ENCODE measurements around the gene BNIP5. TPM values are rescaled to one million over a fixed set of nuclear protein-coding genes. Genes with fewer than 3 reads are reported as not detected.

The BNIP5 gene
- total RNA-seq, 3 donors from 2014 or later = 8.1 to 17.4 (median 12.6) TPM

DNA sequence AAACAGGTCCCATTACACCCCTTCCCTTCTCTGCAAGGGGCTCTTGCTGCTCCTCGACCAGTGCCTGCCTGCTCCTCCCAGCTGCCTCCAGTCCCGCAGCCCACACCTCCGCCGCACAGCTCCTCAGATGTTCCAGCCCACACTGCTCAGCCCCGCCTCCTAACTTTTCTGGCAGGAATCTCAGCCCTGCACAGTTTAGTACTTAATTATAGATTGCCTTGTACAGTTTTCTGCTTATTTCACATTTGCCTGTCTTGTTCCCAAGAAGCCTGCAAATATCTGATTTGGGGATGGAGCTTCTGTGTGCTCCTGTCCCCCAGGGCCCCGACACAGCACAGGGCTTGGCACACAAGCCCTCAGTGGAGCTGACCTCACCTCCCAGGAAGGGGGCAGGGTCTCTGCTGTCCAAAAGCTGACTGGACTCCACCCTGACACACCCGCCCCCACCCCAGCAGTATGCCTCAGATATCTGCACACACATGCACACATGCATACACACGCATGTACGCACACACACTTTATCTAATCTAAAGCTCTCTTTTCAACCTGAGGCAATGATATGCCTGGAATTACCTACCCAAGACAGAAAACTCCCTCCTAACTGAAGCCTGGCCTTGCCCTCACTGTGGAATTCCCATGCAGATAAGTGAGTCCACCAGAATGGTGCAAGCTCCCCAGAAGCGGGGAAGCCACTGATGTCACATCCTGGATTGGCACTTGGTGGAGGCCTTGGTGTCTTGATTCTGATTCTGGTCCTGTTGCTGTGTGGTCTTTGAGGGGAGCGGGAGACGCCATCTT, 68.0 kb downstream of the BNIP5 start:
- no peaks in the 10 kb centered on the region for H3K36me3 ChIP-seq (ENCODE audit: low read depth)
- ATAC-seq = peak; percentile 53
- intact Hi-C loops (cut with DNase I, micrococcal nuclease) = no loop called here
- H3K9me3 ChIP-seq = peaks cover 3% of the 10 kb centered on the region
- TF ChIP-seq, protein P1, sequence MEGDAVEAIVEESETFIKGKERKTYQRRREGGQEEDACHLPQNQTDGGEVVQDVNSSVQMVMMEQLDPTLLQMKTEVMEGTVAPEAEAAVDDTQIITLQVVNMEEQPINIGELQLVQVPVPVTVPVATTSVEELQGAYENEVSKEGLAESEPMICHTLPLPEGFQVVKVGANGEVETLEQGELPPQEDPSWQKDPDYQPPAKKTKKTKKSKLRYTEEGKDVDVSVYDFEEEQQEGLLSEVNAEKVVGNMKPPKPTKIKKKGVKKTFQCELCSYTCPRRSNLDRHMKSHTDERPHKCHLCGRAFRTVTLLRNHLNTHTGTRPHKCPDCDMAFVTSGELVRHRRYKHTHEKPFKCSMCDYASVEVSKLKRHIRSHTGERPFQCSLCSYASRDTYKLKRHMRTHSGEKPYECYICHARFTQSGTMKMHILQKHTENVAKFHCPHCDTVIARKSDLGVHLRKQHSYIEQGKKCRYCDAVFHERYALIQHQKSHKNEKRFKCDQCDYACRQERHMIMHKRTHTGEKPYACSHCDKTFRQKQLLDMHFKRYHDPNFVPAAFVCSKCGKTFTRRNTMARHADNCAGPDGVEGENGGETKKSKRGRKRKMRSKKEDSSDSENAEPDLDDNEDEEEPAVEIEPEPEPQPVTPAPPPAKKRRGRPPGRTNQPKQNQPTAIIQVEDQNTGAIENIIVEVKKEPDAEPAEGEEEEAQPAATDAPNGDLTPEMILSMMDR (IDR thresholded peaks at IDR 0.05) = no peak
- peak in 1 of 3 donors; percentile 29 for DNase-seq
- no peaks in the 10 kb centered on the region for H3K4me1 ChIP-seq (ENCODE audit: low read depth)
- no peak overlapping the region for H3K4me3 ChIP-seq

DNA sequence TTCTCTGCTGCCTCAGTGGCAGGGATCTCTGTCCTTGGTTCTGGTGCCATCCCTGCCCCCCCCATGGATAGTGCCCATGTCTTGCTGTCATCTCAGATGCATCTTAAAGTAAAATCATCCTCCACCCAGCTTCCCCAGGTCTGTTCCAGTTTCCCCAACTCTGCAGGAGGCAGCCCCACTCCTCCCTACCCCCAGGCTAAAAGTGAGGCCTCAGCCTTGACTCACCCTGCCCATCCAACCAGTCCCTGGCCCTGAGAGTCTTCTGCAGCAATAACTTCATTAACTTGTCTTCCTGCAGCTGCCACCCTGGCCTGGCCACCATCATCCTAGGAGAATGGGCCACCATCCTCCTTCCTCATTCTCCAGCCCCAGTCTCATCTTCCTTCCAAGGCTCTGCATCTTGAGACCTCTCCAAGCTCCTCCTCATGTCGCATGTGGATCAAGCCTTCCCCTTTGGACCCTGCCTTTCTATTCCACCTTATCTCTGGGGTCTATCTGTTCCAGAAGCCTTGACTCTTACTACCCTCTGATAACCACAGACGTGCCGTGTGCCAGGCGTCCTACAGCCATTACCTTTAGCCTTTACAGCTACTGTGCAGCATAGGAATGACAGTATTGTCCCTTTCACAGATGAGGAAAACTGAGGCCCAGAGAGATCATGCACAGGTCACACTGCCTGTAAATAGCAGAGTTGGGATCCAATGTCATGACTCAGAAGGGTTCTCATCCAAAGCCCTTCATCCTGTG, 68.8 kb downstream of the BNIP5 start:
- DNase-seq (no peak), ATAC-seq (no peak)
- TF ChIP-seq, protein P1 (IDR thresholded peaks at IDR 0.05) = no peak
- Histone ChIP-seq H3K9me3 (peaks cover 3% of the 10 kb centered on the region), H3K4me3 (no peak overlapping the region), H3K36me3 (ENCODE audit: low read depth) (no peaks in the 10 kb centered on the region), H3K4me1 (ENCODE audit: low read depth) (no peaks in the 10 kb centered on the region)
- intact Hi-C loops (cut with DNase I, micrococcal nuclease) = no loop called here

DNA sequence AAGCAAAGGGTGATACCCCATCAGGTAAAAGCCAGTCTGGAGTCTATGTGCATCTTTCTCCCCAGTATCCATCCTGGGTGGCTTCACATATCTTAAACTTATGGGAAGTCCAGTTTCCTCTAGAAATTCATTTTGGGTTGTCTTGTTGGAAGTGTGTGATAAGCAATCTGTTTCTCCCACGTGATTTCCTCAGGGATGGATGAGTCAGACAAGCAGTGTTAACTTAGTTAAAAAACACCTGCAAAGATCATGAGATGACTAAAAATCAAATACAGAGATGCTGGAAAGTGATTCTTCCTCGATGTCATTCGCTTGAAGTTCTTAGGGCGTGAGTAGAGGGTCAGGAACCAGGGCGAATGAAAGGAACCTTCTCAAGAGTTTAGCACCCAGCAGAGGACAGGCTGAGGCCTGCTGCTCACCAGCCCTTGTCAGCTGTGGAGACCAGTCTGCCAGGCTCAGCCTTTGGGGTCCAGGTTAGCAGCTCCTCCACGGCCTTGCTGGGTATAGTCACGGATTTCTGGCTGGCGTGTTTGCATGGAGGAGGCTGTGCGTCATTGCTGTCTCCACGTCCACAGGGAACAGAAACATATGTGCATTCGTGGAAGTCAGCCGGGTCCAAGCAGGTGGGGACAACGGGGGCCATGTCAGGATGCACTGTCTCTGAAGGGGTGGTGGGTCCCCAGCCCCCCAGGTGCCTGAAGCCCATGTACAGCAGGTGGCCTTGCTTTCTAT, 69.6 kb downstream of the BNIP5 start:
- ATAC-seq = no peak

More for the DNA sequence above, 69.6 kb downstream of the BNIP5 start:
- intact Hi-C loops (cut with DNase I, micrococcal nuclease) = no loop called here
- H3K36me3 ChIP-seq (ENCODE audit: low read depth) = no peaks in the 10 kb centered on the region
- no peak overlapping the region for H3K4me3 ChIP-seq
- H3K4me1 ChIP-seq (ENCODE audit: low read depth) = no peaks in the 10 kb centered on the region
- no peak for DNase-seq
- peaks cover 3% of the 10 kb centered on the region for H3K9me3 ChIP-seq
- TF ChIP-seq, protein P1 (IDR thresholded peaks at IDR 0.05) = no peak

Other genes starting within 250 kb of the BNIP5 start
- gene MAPK13, start 206.4 kb downstream of the BNIP5 start, total RNA-seq = 100 to 1,000 TPM in 2 of 3 donors, 10 to 100 TPM in 1; 82.7 to 173 (median 157) TPM
- 10 to 100 TPM; 74.8 to 84.6 (median 75.9) TPM for gene BRPF3, start 140.1 kb downstream of the BNIP5 start, total RNA-seq
- gene PNPLA1, start 66.8 kb downstream of the BNIP5 start, total RNA-seq = under 1 TPM; 0.19 to 0.38 (median 0.27) TPM
- gene ETV7, start 50.8 kb upstream of the BNIP5 start, total RNA-seq = 1 to 10 TPM; 2.6 to 5.7 (median 2.8) TPM
- gene PXT1, start 106.0 kb upstream of the BNIP5 start, total RNA-seq = not detected
- 10 to 100 TPM; 24.4 to 40.5 (median 28.0) TPM for gene KCTD20, start 106.1 kb upstream of the BNIP5 start, total RNA-seq
- 10 to 100 TPM; 67.3 to 80.7 (median 69.9) TPM for gene STK38, start 210.6 kb upstream of the BNIP5 start, total RNA-seq